Body of pancreas (tissue), 4 donors: Measurements from ENCODE around the gene PRSS8.

Source experiments
- POLR2A ChIP-seq, 3 donors: fragments of 450-650 bp; IDR thresholded peaks; one replicate each; pipeline ENCODE4 v1.6.1; 2016; ENCODE audit warnings: antibody characterized with exemption in 3 of 3, mild to moderate bottlenecking in 2 of 3
- TF ChIP-seq, protein P1 (sequence below), 7 experiments: fragments of 450-650 bp in 4 of 7; fragments of 200-600 bp in 3 of 7; sonication (generic) in 3 of 7; IDR thresholded peaks; one replicate each; pipeline ENCODE4 v1.5.1; 2016 to 2019; ENCODE audit warnings: antibody characterized with exemption in 7 of 7

DNA sequence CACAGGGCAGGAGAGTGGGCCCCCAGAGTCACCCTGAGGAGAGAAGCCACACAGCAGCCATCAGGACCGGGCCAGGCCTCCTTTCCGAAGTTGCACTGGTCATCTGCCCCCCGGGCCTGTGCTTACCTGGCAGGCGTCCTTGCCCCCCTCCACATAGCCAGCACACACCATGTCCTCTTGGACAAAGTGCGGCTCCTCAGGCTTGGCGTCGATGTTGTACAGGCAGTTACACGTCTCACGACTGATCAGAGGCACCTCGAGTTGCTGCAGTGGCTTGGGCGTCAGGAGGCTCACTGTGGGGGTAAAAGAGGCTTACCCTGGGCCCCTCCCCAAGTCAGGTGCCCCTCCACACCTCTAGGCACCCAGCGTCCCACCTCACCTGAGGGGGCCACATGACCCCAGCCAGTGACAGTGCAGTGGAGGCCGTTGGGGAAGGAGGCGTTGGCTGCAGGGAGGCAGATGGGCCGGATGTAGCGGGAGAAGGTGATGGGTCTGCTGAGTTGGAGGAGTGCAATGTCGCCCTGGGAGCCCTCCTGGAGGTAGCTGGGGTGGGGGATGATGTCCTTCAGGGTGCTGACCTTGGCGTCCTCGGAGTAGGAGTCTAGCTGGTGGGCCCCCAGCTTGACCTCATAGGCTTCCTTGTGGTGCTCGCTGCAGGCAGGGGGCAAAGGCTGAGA is 3.1 kb downstream of the PRSS8 start:
- TF ChIP-seq, protein P1, sequence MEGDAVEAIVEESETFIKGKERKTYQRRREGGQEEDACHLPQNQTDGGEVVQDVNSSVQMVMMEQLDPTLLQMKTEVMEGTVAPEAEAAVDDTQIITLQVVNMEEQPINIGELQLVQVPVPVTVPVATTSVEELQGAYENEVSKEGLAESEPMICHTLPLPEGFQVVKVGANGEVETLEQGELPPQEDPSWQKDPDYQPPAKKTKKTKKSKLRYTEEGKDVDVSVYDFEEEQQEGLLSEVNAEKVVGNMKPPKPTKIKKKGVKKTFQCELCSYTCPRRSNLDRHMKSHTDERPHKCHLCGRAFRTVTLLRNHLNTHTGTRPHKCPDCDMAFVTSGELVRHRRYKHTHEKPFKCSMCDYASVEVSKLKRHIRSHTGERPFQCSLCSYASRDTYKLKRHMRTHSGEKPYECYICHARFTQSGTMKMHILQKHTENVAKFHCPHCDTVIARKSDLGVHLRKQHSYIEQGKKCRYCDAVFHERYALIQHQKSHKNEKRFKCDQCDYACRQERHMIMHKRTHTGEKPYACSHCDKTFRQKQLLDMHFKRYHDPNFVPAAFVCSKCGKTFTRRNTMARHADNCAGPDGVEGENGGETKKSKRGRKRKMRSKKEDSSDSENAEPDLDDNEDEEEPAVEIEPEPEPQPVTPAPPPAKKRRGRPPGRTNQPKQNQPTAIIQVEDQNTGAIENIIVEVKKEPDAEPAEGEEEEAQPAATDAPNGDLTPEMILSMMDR (IDR thresholded peaks at IDR 0.05) = no peak
- peak in 1 of 3 donors; percentile 3 for TF ChIP-seq POLR2A (IDR thresholded peaks at IDR 0.05)
